Left ventricle myocardium superior (tissue), 1 donor: Measurements from ENCODE around the gene ZBTB16. TPM values are rescaled to one million over a fixed set of nuclear protein-coding genes. Genes with fewer than 3 reads are reported as not detected.

Source experiments
- ATAC-seq: fragments of 200-7000 bp; cut with Tn5 transposase; one replicate; pipeline ENCODE4 v1.9.1; 2020; ENCODE audit warnings: mild to moderate bottlenecking, moderate library complexity
- DNase-seq: peaks from one replicate; pipeline ENCODE4 v3.0.0-alpha.2; 2020
- intact Hi-C: fragments of 100-400 bp; cut with micrococcal nuclease; formaldehyde crosslinking; loops from one replicate; pipeline ENCODE4 v1.11.0; 2022
- total RNA-seq: library from RNA; stranded (reverse); fragmentation: NEBNext Ultra II Directional; extraction: Animal tissue kit (Norgen Biotek cat#: 25700); gene quantifications from one replicate; pipeline ENCODE4 v1.2.1, GENCODE V29; 2021
- donor health status: DM: no; HTN: yes; CAD: no; lungs with severe emphysema.

The ZBTB16 gene
- total RNA-seq, 1 donor from 2014 or later: 67.3 TPM

- no peak for DNase-seq
- ATAC-seq: no peak
- intact Hi-C loops: no loop called here
Observed at GRCh38 chr11:114208377-114208776, 148.9 kb downstream of the ZBTB16 start.

- DNase-seq: no peak
- intact Hi-C loops: no loop called here
- no peak for ATAC-seq
Observed at GRCh38 chr11:114209343-114209742, 149.8 kb downstream of the ZBTB16 start.

GRCh38 chr11:114209904-114210303, 150.4 kb downstream of the ZBTB16 start:
- ATAC-seq: no peak
- intact Hi-C loops: no loop called here
- DNase-seq: no peak

- DNase-seq: no peak
- intact Hi-C loops: no loop called here
Observed at GRCh38 chr11:114211444-114212121, 152.1 kb downstream of the ZBTB16 start.

GRCh38 chr11:114213622-114214021, 154.1 kb downstream of the ZBTB16 start:
- intact Hi-C loops: no loop called here
- DNase-seq: no peak
- no peak for ATAC-seq

More at GRCh38 chr11:114211444-114212121, 152.1 kb downstream of the ZBTB16 start:
- no peak for ATAC-seq

- no peak for DNase-seq
- intact Hi-C loops: no loop called here
- no peak for ATAC-seq
Observed at GRCh38 chr11:114215428-114215827, 155.9 kb downstream of the ZBTB16 start.

- ATAC-seq: peak; percentile 76
- no peak for DNase-seq
- intact Hi-C loops: no loop called here
Observed at GRCh38 chr11:114215871-114216795, 156.6 kb downstream of the ZBTB16 start.

GRCh38 chr11:114216796-114217180, 157.3 kb downstream of the ZBTB16 start:
- intact Hi-C loops: no loop called here
- ATAC-seq: no peak
- no peak for DNase-seq

- ATAC-seq (no peak), DNase-seq (no peak)
- intact Hi-C loops: no loop called here
Observed at GRCh38 chr11:114218508-114218907, 159.0 kb downstream of the ZBTB16 start.

GRCh38 chr11:114219559-114220349, 160.2 kb downstream of the ZBTB16 start:
- DNase-seq (no peak), ATAC-seq (peak; percentile 60)
- intact Hi-C loops: no loop called here

- no peak for DNase-seq
- ATAC-seq: no peak
- intact Hi-C loops: no loop called here
Observed at GRCh38 chr11:114221037-114221436, 161.5 kb downstream of the ZBTB16 start.

GRCh38 chr11:114225661-114226060, 166.2 kb downstream of the ZBTB16 start:
- DNase-seq (no peak), ATAC-seq (no peak)
- intact Hi-C loops: no loop called here

GRCh38 chr11:114226356-114226755, 166.8 kb downstream of the ZBTB16 start:
- ATAC-seq (peak; percentile 46), DNase-seq (no peak)
- intact Hi-C loops: no loop called here

GRCh38 chr11:114228435-114229411, 169.2 kb downstream of the ZBTB16 start:
- ATAC-seq: peak; percentile 5
- DNase-seq: peak; percentile 46
- intact Hi-C loops: no loop called here

GRCh38 chr11:114230031-114230704, 170.7 kb downstream of the ZBTB16 start:
- no peak for ATAC-seq
- intact Hi-C loops: no loop called here
- no peak for DNase-seq

GRCh38 chr11:114232400-114233059, 173.0 kb downstream of the ZBTB16 start:
- ATAC-seq (peak; percentile 53), DNase-seq (no peak)
- intact Hi-C loops: no loop called here

GRCh38 chr11:114233755-114234154, 174.2 kb downstream of the ZBTB16 start:
- ATAC-seq (no peak), DNase-seq (no peak)
- intact Hi-C loops: no loop called here
